ENCODE data around the gene SCAMP5. TPM values are rescaled to one million over a fixed set of nuclear protein-coding genes. Genes with fewer than 3 reads are reported as not detected.

The SCAMP5 gene
- total RNA-seq = 1.6 and 3.0 TPM in 2 replicates

DNA sequence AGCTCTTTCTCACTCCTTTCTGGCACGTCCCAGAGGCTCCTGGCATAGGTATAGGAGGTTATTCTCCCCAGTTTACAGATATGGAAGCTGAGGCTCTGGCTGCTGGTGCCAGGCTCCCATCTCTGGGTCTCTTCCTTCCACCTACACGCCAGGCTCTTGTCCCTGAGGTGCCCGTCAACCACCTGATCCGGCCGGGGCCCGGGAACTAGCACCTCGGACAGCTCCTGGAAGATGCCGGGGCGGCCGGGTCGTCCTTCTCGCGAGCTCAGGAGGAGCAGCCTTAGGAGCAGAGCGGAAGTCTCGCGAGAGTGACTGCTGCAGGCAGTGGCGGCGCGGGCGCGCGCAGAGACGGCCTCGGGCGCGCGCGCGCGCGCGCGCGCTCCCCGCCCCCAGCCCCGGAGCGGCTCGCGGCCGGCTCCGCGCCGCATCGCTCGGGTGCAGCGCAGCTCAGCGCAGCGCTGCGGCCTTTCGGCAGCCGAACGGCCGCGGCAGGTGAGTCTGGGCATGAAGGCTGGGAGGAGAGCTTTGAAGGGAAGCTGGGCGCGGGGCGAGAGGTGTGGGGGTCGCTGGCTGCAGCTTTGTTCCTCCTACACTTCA is at the start of gene SCAMP5:
SCAMP5 (plus strand) TSS at position 382 of the 597 bp plus-strand sequence. CDS start 16,277 bp downstream, outside the sequence.

GRCh38 chr15:74956648-74957475 is 38.5 kb upstream of the SCAMP5 start, which contains the start of gene RPP25:
RPP25 (minus strand) TSS chr15:74956772; CDS start chr15:74956583, 189 bp downstream.

DNA sequence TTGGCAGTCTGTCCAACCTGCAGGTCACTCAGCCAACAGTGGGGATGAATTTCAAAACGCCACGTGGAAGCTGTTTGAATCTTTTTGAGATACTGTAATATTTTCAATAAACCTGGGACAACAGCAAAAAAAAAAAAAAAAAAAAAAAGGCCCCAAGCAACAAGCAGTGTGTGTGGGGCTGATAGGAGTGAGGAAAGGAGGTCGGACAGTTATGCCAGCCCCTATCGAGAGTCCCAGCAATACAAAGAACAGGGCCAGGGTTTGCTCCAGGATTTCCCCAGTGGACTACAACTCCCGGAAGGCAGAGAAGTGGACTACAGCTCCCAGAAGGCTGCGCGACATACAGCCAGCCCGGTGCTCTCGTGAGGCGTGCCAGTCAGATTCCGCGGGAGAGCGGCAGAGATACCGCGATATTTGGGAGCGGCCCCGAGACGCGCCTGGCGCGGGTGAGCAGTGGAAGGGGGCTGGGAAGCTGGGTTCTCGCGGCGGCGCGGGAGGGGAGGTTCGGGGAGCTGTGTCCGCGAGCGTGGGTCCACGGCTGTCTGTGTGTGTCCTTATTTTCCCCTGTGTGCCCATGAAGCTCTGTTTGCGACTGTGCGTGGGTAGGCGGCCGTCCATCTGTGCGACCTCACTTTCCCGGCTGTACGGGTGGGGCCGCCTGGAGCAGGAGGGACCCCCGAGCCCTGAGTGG is 28.0 kb downstream of the SCAMP5 start, which contains the start of gene PPCDC:
PPCDC (plus strand) TSS at position 410 of the 691 bp plus-strand sequence. CDS start 4,729 bp downstream, outside the sequence.

Other genes with a start within 250 kb of the SCAMP5 start
- not detected in 2 replicates for gene CYP1A2, start 246.7 kb upstream of the SCAMP5 start, total RNA-seq
- 12.4 and 17.7 TPM in 2 replicates for gene CSK, start 213.5 kb upstream of the SCAMP5 start, total RNA-seq
- not detected in 2 replicates for gene LMAN1L, start 182.7 kb upstream of the SCAMP5 start, total RNA-seq
- gene CPLX3, start 168.9 kb upstream of the SCAMP5 start, total RNA-seq = not detected in 2 replicates
- 9.7 and 11.9 TPM in 2 replicates for gene ULK3, start 152.4 kb upstream of the SCAMP5 start, total RNA-seq
- 13.5 and 16.6 TPM in 2 replicates for gene SCAMP2, start 122.2 kb upstream of the SCAMP5 start, total RNA-seq
- 41.5 and 59.6 TPM in 2 replicates for gene MPI, start 105.5 kb upstream of the SCAMP5 start, total RNA-seq
- 37.1 and 37.2 TPM in 2 replicates for gene FAM219B, start 88.7 kb upstream of the SCAMP5 start, total RNA-seq
- gene COX5A, start 57.5 kb upstream of the SCAMP5 start, total RNA-seq = 27.8 and 34.6 TPM in 2 replicates
- 7.3 and 8.5 TPM in 2 replicates for gene RPP25, start 38.8 kb upstream of the SCAMP5 start, total RNA-seq
- 4.4 and 8.1 TPM in 2 replicates for gene PPCDC, start 28.0 kb downstream of the SCAMP5 start, total RNA-seq
- 1.6 and 1.9 TPM in 2 replicates for gene C15orf39, start 206.3 kb downstream of the SCAMP5 start, total RNA-seq